Ectodermal cell (in vitro differentiated cells): ENCODE measurements around the gene NUP50.

ENCODE experiments used
- H3K27ac ChIP-seq: 2 replicates; pipeline ENCODE4 v1.7.0; 2013; ENCODE audit warnings: mild to moderate bottlenecking, low read depth, low read length; ENCODE audit not compliant: insufficient read depth, poor library complexity, severe bottlenecking
- H3K27me3 ChIP-seq: 2 replicates; pipeline ENCODE4 v1.7.0; 2013; ENCODE audit warnings: mild to moderate bottlenecking, low read length; ENCODE audit not compliant: insufficient read depth, control insufficient read depth, poor library complexity, severe bottlenecking
- H3K36me3 ChIP-seq: one replicate; pipeline ENCODE4 v1.7.0; 2013; ENCODE audit warnings: low read length; ENCODE audit not compliant: control insufficient read depth, insufficient read depth
- H3K4me1 ChIP-seq: one replicate; pipeline ENCODE4 v1.7.0; 2013; ENCODE audit warnings: low read length; ENCODE audit not compliant: control insufficient read depth, insufficient read depth
- H3K4me3 ChIP-seq: 2 replicates; pipeline ENCODE4 v1.7.0; 2013; ENCODE audit warnings: low read depth, low read length, control low read depth; ENCODE audit not compliant: insufficient read depth
- H3K9me3 ChIP-seq: 2 replicates; pipeline ENCODE4 v1.7.0; 2013; ENCODE audit warnings: mild to moderate bottlenecking, low read length, moderate library complexity; ENCODE audit not compliant: control insufficient read depth
- WGBS, 2 experiments: methylation state at CpG; one replicate each; pipeline ENCODE4 v1.1.7; 2013; ENCODE audit warnings: missing lambda C conversion rate in 2 of 2; 5-methylcytosine and 5-hydroxymethylcytosine counted together

NUP50 gene

GRCh38 chr22:45134313-45134712 is 29.4 kb upstream of the NUP50 start:
- H3K36me3 ChIP-seq, result peaks cover 10% of the 10 kb centered on the region
- no peaks in the 10 kb centered on the region for H3K4me1 ChIP-seq
- H3K27me3 ChIP-seq, result no peaks in the 10 kb centered on the region
- 93 to 94% methylated on average over 5 of the region's 5 CpGs for WGBS, 2 experiments
- H3K9me3 ChIP-seq, result no peaks in the 10 kb centered on the region
- no peak overlapping the region for H3K4me3 ChIP-seq
- no peak overlapping the region for H3K27ac ChIP-seq

DNA sequence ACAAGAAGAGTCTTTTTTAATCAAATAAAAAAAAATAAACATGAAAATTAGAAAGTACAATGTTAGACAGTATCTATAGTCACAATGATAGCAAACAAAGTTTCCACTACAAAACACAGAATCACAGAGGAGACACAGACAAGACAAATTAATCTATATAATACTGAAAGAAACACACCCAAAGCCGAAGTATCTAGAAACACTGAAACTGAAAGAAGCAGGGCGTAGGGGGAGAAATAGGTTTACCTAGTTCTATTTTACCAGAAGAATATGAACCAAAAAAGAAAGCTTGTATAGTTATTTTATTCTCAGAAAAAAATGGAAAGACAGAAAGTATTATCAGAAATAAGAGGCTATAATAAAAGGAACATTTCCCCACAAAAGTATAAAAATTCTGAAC is 27.1 kb upstream of the NUP50 start:
- no peaks in the 10 kb centered on the region for H3K9me3 ChIP-seq
- no peak overlapping the region for H3K4me3 ChIP-seq
- H3K27ac ChIP-seq, result no peak overlapping the region
- peaks cover 10% of the 10 kb centered on the region for H3K36me3 ChIP-seq
- WGBS, 2 experiments, result 60% methylated on average over 1 of the region's 2 CpGs; no CpG with 5 or more reads in 1 of the 2 experiments
- H3K27me3 ChIP-seq, result no peaks in the 10 kb centered on the region
- H3K4me1 ChIP-seq, result no peaks in the 10 kb centered on the region

DNA sequence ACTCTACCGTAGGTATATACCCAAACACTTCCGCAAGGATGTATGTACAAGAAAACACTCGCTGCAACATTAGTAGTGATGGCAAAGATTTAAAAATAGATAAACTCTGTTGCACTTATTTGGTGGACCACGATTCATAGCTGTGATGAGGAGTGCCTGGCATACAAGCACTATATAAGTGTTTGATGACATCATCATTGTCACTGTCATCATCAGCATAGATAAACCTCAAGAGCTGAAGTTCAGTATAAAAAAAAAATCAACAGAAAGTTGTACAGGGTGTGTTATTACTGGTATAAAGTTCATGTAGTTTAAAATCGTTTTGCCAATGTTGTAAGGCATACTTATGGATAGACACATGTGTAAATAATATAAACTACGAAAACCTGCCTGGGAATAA is 24.0 kb upstream of the NUP50 start:
- H3K4me3 ChIP-seq, result no peak overlapping the region
- no peaks in the 10 kb centered on the region for H3K4me1 ChIP-seq
- H3K36me3 ChIP-seq, result peaks cover under 1% of the 10 kb centered on the region
- H3K27me3 ChIP-seq, result no peaks in the 10 kb centered on the region
- WGBS, 2 experiments, result 94 to 97% methylated on average over 6 of the region's 6 CpGs
- no peak overlapping the region for H3K27ac ChIP-seq
- no peaks in the 10 kb centered on the region for H3K9me3 ChIP-seq

DNA sequence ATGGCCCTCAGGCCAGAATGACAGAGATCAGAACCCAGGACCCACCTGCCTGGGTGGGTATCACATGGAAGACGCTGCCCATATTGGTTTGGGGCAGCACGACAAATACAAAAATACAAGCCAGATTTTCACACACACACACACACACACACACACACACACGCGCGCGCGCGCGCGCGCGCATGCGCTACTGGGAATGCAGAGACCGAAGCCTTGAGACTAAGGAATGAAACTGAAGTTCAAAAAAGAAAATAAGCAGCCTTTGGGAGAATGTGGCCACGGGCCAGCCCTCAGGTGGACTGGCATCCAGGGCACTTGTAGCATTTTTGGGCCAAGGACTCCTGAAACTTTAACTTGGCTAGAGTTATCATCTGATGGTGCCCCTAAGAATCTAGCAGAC is 21.3 kb upstream of the NUP50 start:
- Histone ChIP-seq H3K9me3 (no peaks in the 10 kb centered on the region), H3K4me1 (no peaks in the 10 kb centered on the region), H3K27me3 (no peaks in the 10 kb centered on the region), H3K27ac (no peak overlapping the region), H3K4me3 (no peak overlapping the region), H3K36me3 (no peaks in the 10 kb centered on the region)
- WGBS, 2 experiments, result 76 to 80% methylated on average over 15 of the region's 15 CpGs

GRCh38 chr22:45144916-45145315 is 18.8 kb upstream of the NUP50 start:
- WGBS, 2 experiments, result 100% methylated on average over 1 of the region's 1 CpG; no CpG with 5 or more reads in 1 of the 2 experiments
- Histone ChIP-seq H3K9me3 (no peaks in the 10 kb centered on the region), H3K4me1 (no peaks in the 10 kb centered on the region), H3K27ac (no peak overlapping the region), H3K27me3 (no peaks in the 10 kb centered on the region), H3K4me3 (no peak overlapping the region), H3K36me3 (no peaks in the 10 kb centered on the region)

DNA sequence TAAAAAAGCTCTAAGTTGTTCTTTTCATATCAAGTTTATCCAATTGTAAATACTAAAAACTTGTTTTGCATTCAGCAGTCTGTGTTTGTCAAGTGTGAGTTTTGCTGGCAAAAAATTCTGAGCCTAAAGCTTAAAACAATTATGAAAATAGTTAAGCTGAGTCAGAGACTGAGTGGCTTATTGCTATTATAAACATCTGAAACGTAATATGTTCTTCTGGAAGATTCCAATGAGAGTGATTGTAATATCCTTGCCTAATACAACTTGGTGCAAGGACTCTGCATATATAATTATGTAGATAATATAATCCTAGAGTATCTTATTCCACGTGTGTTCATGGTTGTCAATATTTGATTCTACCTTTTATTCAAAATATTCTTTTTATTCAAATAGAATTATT is 14.1 kb upstream of the NUP50 start:
- H3K4me3 ChIP-seq, result no peak overlapping the region
- WGBS, 2 experiments, result 100% methylated on average over 1 of the region's 2 CpGs
- H3K27ac ChIP-seq, result no peak overlapping the region
- H3K4me1 ChIP-seq, result no peaks in the 10 kb centered on the region
- no peaks in the 10 kb centered on the region for H3K9me3 ChIP-seq
- no peaks in the 10 kb centered on the region for H3K27me3 ChIP-seq
- H3K36me3 ChIP-seq, result no peaks in the 10 kb centered on the region

DNA sequence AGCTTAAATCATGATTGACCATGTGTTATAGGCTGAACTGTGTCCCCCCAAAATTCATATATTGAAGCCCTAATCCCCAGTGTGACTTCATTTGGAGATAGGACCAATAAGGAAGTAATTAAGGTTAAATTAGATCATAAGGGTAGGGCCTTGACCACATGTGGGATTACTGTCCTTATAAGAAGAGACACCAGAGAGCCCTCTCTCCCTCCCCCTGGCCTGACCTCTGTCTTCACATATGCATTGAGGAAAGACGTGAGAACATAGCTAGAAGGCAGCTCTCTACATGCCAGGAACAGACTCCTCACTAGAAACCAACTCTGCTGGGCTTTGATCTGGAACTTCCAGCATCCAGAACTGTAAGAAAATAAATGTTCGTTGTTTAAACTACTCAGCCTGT is 13.6 kb upstream of the NUP50 start:
- no peaks in the 10 kb centered on the region for H3K36me3 ChIP-seq
- no peaks in the 10 kb centered on the region for H3K9me3 ChIP-seq
- H3K27me3 ChIP-seq, result no peaks in the 10 kb centered on the region
- WGBS, 2 experiments, result 60 to 76% methylated on average over 1 to 2 of the region's 2 CpGs
- no peak overlapping the region for H3K27ac ChIP-seq
- H3K4me3 ChIP-seq, result no peak overlapping the region
- no peaks in the 10 kb centered on the region for H3K4me1 ChIP-seq

GRCh38 chr22:45151503-45151902 is 12.2 kb upstream of the NUP50 start:
- 96% methylated on average over 6 of the region's 6 CpGs for WGBS, 2 experiments
- Histone ChIP-seq H3K36me3 (no peaks in the 10 kb centered on the region), H3K27me3 (no peaks in the 10 kb centered on the region), H3K9me3 (no peaks in the 10 kb centered on the region), H3K27ac (no peak overlapping the region), H3K4me3 (no peak overlapping the region), H3K4me1 (no peaks in the 10 kb centered on the region)

GRCh38 chr22:45154383-45154782 is 9.3 kb upstream of the NUP50 start:
- H3K9me3 ChIP-seq, result no peaks in the 10 kb centered on the region
- no peak overlapping the region for H3K27ac ChIP-seq
- peaks cover 6% of the 10 kb centered on the region for H3K36me3 ChIP-seq
- H3K4me1 ChIP-seq, result no peaks in the 10 kb centered on the region
- H3K27me3 ChIP-seq, result no peaks in the 10 kb centered on the region
- H3K4me3 ChIP-seq, result no peak overlapping the region
- 93 to 97% methylated on average over 3 of the region's 3 CpGs for WGBS, 2 experiments

- Histone ChIP-seq H3K36me3 (peaks cover 6% of the 10 kb centered on the region), H3K27me3 (no peaks in the 10 kb centered on the region), H3K27ac (no peak overlapping the region), H3K4me1 (no peaks in the 10 kb centered on the region), H3K9me3 (no peaks in the 10 kb centered on the region), H3K4me3 (no peak overlapping the region)
- WGBS, 2 experiments, result 85 to 86% methylated on average over 9 of the region's 9 CpGs
Measured at GRCh38 chr22:45155050-45155840, 8.5 kb upstream of the NUP50 start.
